ENCODE results near the gene AKT2. TPM values are rescaled to one million over a fixed set of nuclear protein-coding genes. Genes with fewer than 3 reads are reported as not detected.

AKT2 gene
- total and polyA plus RNA-seq, 8 donors = 49.2 to 79.3 (median 55.4) TPM

- Histone ChIP-seq H3K36me3 (no peaks in the 10 kb centered on the region), H3K27me3 (no peaks in the 10 kb centered on the region), H3K4me3 (no peak overlapping the region), H3K27ac (peak overlapping the region in 1 of 4 donors; percentile 90), H3K9me3 (no peaks in the 10 kb centered on the region), H3K4me1 (peaks cover 11 to 17% (median 11%) of the 10 kb centered on the region in 3 donors)
- TF ChIP-seq CTCF (IDR thresholded peaks at IDR 0.05) = no peak
- intact Hi-C loops (cut with DNase I) = no loop called here
- FAIRE-seq = no peak
- no peak for ATAC-seq
- 79 to 84% methylated on average over 15 to 16 of the region's 16 CpGs for WGBS, 2 donors
- peak in 1 of 6 donors; percentile 27 for DNase-seq
Measured at GRCh38 chr19:40286235-40286970, 1.3 kb upstream of the AKT2 start.

GRCh38 chr19:40285353-40286234 is 449 bp upstream of the AKT2 start:
- H3K9me3 ChIP-seq = no peaks in the 10 kb centered on the region
- H3K27me3 ChIP-seq = no peaks in the 10 kb centered on the region
- H3K27ac ChIP-seq = peak overlapping the region; percentile 90 to 97 (median 94)
- TF ChIP-seq CTCF (IDR thresholded peaks at IDR 0.05) = no peak
- FAIRE-seq (peak; percentile 61), DNase-seq (peak; percentile 92 to 100 (median 98)), ATAC-seq (peak; percentile 91 to 96 (median 92))
- H3K4me3 ChIP-seq = peak overlapping the region; percentile 62 to 93 (median 78)
- 16 to 17% methylated on average over 41 to 42 of the region's 42 CpGs for WGBS, 2 donors
- intact Hi-C loops (cut with DNase I) = no loop called here
- peaks cover 18 to 25% (median 19%) of the 10 kb centered on the region in 3 donors for H3K4me1 ChIP-seq
- no peaks in the 10 kb centered on the region for H3K36me3 ChIP-seq

GRCh38 chr19:40284251-40284500 is 969 bp downstream of the AKT2 start:
- Histone ChIP-seq H3K4me3 (peak overlapping the region; percentile 62 to 93 (median 78)), H3K27me3 (no peaks in the 10 kb centered on the region), H3K27ac (peak overlapping the region; percentile 90 to 97 (median 94)), H3K36me3 (no peaks in the 10 kb centered on the region), H3K9me3 (no peaks in the 10 kb centered on the region), H3K4me1 (peaks cover 18 to 34% (median 31%) of the 10 kb centered on the region in 3 donors)
- DNase-seq = no peak
- FAIRE-seq = no peak
- no peak for ATAC-seq
- intact Hi-C loops (cut with DNase I) = no loop called here
- no peak for TF ChIP-seq CTCF (IDR thresholded peaks at IDR 0.05)
- 4 to 8% methylated on average over 4 of the region's 4 CpGs for WGBS, 2 donors

- TF ChIP-seq CTCF (IDR thresholded peaks at IDR 0.05) = no peak
- DNase-seq = peak; percentile 63 to 82 (median 68)
- WGBS, 2 donors = 13 to 20% methylated on average over 12 of the region's 12 CpGs
- Histone ChIP-seq H3K27me3 (no peaks in the 10 kb centered on the region), H3K4me1 (peaks cover 18 to 37% (median 31%) of the 10 kb centered on the region in 3 donors), H3K36me3 (no peaks in the 10 kb centered on the region), H3K9me3 (no peaks in the 10 kb centered on the region), H3K4me3 (peak overlapping the region; percentile 62 to 93 (median 78)), H3K27ac (peak overlapping the region; percentile 90 to 97 (median 94))
- peak; percentile 25 to 53 (median 37) for ATAC-seq
- intact Hi-C loops (cut with DNase I) = no loop called here
- FAIRE-seq = no peak
Measured at GRCh38 chr19:40283414-40284250, 1.5 kb downstream of the AKT2 start.
